Stimulated activated CD8-positive, alpha-beta memory T cell treated with anti-CD3 and anti-CD28 coated beads, Interleukin-15, amount 100 ng/mL, for 48 hours (primary cell): Measurements from ENCODE around the gene PTPRU.

ENCODE experiments used
- DNase-seq, 2 donors: peaks; one replicate each; pipeline ENCODE4 v3.0.0-alpha.2; 2020; ENCODE audit warnings: low read depth in 2 of 2

PTPRU gene

DNA sequence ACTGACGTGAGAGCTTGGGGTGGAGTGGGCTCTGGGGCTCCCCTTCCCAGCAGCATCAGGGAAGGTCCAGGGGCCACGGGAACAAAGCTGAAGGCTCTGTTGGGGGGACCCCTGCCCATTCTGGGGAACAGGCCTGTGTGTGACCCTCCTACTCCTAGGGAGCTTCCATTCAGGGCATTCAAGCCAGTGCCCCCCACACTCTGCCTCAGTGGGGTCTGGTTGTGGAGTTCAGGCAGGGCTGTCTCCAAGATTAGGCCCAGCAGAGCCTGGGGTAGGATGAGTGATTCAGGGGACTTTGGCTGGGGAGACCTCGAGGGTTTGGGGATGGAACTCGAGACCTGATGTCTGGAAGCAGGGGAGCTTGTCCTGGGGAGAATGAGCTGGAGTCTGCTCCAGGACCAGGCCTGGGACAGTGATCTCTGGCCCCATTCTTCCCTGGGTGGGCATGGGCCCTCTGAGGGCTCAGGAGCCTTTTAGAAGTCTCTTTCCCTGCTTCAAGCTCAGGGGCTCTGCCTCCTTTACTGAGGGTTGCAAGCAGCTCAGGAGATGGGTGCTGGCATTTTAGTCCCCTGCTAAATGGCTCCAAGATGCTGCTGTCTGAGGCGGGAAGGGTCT lies 81.7 kb downstream of the PTPRU start:
- no peak for DNase-seq

DNA sequence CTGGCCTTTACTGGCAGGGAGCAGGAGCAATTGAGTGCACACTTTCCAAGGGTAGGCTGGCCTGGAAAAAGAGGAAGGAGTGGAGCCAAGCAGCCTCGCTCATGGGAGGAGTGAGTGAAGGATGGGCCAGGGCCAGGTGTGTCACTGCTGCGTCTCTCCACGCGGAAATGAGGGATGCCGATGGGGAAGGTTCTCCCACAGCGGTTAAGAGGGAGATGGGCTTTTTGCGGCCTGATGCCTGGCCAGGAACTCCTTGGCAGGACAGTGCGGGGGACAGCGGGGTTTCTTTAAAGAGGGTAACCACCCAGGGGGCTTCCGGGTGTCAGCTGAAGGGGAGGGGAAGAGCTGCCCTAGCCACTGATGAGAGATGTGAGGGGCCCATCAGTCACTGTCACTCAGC lies 82.4 kb downstream of the PTPRU start:
- no peak for DNase-seq

- no peak for DNase-seq
Measured at GRCh38 chr1:29319300-29320110, 83.2 kb downstream of the PTPRU start.

GRCh38 chr1:29320156-29320940 lies 84.0 kb downstream of the PTPRU start:
- no peak for DNase-seq

- DNase-seq, result no peak
Measured at GRCh38 chr1:29321176-29321575, 84.9 kb downstream of the PTPRU start.

- no peak for DNase-seq
Measured at GRCh38 chr1:29322147-29322694, 85.9 kb downstream of the PTPRU start.

DNA sequence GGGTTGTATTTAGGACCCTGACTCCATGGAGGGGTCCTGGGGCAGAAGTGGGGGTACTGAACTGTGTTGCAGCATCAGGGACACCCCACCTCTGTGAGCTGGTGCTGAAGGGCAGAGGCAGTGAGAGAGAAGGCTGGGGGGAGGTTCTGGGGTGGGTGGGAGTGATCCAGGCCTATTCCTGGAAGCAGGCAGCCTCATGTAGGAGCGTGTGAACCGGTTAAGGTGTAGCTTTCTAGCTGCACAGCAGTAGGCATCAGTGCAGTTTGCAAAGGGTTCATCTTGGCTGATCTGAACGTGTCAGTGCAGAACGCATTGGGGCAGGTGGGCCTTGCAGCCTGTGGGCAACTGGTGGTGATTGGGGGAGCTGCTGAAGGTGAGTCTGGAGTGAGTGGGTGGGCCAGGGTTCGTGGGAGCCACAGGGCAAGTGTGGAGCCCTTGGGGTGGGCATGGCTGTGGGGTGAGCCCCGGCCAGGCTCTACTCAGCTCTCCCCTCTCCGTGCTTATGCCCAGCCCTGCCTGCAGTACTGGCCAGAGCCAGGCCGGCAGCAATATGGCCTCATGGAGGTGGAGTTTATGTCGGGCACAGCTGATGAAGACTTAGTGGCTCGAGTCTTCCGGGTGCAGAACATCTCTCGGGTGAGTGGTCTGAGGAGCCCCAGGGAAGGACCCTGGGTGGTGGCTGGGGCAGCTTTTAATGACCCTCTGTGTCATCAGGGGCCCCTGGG lies 86.7 kb downstream of the PTPRU start:
- no peak for DNase-seq

DNA sequence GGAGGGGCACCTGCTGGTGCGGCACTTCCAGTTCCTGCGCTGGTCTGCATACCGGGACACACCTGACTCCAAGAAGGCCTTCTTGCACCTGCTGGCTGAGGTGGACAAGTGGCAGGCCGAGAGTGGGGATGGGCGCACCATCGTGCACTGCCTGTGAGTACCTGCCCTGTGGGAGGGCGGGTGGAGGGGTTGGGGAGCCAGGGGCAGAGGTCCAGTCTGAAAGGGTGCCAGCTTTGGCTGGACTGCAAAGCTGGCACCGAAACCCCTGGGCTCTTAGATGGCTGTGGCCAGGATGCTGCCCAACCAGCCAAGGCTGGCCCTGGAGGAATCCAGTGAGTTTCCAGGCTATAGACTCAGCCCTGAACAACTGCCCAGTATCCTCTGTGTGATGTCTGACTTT lies 87.3 kb downstream of the PTPRU start:
- no peak for DNase-seq

GRCh38 chr1:29324202-29324601 lies 87.9 kb downstream of the PTPRU start:
- no peak for DNase-seq

- no peak for DNase-seq
Measured at GRCh38 chr1:29324771-29325351, 88.5 kb downstream of the PTPRU start.

GRCh38 chr1:29325675-29326074 lies 89.4 kb downstream of the PTPRU start:
- no peak for DNase-seq

DNA sequence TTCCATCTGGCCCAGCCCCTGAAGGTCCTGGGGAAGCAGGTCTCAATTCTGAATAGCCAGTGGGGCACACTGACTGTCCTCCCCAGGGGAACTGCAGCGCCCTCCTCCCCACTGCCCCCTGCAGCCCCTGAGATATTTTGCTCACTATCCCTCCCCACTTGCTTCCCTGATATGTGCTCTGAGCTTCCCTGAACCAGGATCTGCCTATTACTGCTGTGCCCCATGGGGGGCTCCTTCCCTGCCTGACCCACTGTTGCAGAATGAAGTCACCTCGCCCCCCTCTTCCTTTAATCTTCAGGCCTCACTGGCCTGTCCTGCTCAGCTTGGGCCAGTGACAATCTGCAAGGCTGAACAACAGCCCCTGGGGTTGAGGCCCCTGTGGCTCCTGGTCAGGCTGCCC lies 89.8 kb downstream of the PTPRU start:
- DNase-seq, result no peak

DNA sequence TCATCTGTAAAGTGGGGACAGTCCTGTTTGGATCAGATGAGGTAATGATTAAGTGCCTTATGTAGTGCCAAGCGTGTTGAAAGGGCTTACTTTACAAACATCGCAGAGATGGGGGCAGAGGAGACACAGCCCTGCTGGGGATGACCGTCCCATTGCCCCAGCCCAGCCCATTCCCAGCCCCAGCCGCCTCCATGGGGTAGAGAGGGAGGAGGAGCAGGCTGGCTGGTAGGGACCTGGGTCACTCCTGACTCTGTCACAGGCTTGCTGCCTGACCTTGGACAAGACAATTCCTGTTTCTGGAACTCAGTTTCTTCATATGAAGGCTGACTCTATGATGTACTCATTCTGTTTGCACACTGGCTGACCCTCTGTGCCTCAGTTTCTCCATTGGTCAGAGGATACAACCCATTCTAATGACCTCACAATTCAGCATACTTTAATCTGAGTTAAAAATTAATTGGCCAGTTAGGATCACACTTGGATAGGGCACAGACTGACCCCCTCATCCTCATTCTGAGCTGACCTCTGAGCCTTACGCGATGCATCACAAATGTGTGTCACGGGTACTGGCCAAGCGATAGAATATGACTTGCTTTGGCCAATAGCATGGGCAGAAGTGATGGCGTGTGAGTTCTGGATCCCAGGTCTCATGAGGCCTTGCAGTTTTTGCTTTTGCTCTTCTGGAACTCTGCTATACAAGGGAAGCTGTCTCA lies 91.1 kb downstream of the PTPRU start:
- DNase-seq, result no peak

- no peak for DNase-seq
Measured at GRCh38 chr1:29329022-29329775, 92.9 kb downstream of the PTPRU start.

- no peak for DNase-seq
Measured at GRCh38 chr1:29330089-29330488, 93.8 kb downstream of the PTPRU start.

GRCh38 chr1:29330856-29331255 lies 94.5 kb downstream of the PTPRU start:
- DNase-seq, result no peak

DNA sequence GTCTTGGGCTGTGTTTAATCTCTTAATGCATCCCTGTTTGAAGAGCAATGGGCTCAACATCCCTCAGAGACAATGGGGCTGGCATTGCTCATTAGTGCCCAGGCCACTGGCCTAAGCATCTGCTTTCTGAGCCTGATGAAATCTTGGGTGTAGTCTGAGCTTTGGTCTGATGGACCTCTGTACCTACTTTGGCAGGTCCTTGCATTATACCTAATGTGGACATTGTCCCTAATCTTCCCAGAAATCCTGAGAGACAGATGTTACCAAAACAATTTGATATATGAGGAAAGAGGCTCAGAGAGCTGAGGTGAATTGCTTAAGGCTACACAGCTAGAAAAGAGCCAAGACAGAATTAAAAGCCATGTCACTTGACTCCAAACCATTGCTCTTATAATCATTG lies 95.0 kb downstream of the PTPRU start:
- DNase-seq, result no peak

DNA sequence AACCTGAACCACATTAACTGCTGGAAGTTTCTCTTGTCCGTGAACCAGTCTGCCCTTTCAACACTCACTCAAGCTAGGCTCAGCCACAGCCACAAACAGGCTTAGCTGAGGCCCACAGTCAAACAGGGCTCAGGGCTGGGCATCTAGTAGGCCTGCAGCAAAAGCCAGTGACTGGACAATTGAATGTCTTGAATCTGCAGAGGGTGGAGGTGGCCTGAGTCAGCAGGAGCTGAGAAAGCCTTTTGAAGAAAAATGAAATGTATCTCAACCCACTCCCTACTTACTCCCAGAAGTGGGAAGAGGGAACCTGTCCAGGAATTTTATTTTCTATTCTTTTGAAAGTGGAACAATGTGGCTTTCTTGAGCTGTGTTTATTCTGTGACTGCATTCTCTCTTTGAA lies 95.4 kb downstream of the PTPRU start:
- no peak for DNase-seq

GRCh38 chr1:29332204-29332603 lies 95.9 kb downstream of the PTPRU start:
- DNase-seq, result no peak

DNA sequence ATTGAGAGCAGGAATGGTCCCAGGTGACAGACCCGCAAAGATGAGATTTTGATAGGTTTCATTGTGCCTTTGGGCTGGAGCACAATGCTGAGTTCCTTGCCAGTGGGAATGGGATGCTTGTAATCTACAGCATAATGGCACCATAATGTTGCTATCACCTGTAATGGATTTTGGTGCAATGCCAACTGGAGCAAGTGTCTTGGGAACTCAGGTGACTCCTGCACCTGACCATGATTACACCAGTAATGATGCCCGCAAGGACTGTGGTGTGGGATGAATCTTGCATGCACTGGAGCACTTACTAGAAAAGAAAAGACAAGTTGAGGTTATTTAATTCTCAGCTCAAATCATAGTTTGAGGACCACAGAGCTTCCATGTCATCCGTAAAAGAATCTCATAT lies 96.7 kb downstream of the PTPRU start:
- no peak for DNase-seq
